ENCODE results near the gene NDC1.
A peak's percentile ranks its signal among the peaks of the same experiment; 100 is the strongest.

The NDC1 gene

GRCh38 chr1:53810497-53810896 lies 27.6 kb downstream of the NDC1 start:
- no peak for TF ChIP-seq GATA1 (IDR thresholded peaks at IDR 0.05; ENCODE audit: low read depth, low read length)
- no peak for TF ChIP-seq POLR2A (IDR thresholded peaks at IDR 0.05; ENCODE audit: low read length)
- DNase-seq, result no peak

GRCh38 chr1:53810007-53810406 lies 28.1 kb downstream of the NDC1 start:
- DNase-seq, result no peak
- TF ChIP-seq GATA1 (IDR thresholded peaks at IDR 0.05; ENCODE audit: low read depth, low read length), result no peak
- no peak for TF ChIP-seq POLR2A (IDR thresholded peaks at IDR 0.05; ENCODE audit: low read length)

DNA sequence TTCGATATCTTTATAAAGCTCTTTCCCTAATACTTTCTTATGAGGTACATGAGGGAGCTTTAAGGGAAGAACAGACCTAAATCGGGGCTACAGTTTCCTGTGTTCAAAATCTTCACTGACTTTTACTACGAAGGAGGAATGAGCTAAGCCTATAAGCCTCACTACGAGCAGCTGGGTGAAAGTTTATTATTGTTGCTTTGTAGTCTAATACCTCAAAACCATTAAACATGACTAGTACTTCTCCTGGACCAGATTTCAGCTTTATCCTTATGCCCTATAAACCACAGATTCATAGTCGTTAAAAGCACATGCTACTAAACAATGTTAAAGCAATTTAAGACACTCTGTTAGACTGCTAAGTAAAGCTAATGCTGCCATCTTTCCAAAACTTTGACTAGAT lies 30.2 kb downstream of the NDC1 start:
- no peak for TF ChIP-seq POLR2A (IDR thresholded peaks at IDR 0.05; ENCODE audit: low read length)
- TF ChIP-seq GATA1 (IDR thresholded peaks at IDR 0.05; ENCODE audit: low read depth, low read length), result no peak
- no peak for DNase-seq

DNA sequence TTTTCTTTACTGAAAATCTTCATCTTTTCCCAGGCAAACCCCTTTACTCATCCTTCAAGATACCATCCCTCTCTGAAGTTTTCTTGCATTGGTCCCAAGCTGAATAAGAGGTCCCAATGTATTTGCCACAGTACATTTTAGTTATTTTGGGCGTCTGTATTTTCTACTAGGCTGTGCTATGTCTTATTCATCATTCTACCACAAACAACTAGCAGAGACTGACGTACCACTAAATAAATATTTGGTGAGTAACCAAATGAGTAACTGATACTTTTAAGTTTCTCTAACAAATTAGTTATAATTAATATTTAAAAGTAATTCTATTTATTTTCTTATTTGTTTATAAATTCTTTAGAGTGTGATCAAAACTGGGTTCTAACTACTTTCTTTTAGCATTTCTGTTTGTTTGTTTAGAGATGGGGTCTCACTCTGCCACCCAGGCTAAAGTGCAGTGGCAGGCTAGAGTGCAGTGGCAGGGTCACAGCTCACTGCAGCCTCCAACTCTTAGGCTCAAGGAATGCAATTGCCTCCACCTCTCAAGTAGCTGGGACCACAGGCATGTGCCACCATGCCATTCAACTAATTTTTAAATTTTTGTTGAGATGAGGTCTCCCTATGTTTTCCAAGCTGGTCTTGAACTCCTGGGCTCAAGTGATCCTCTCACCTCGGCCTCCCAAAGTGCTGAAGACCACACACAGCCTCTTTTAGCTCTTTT lies 33.1 kb downstream of the NDC1 start:
- DNase-seq, result no peak
- TF ChIP-seq POLR2A (IDR thresholded peaks at IDR 0.05; ENCODE audit: low read length) (no peak), GATA1 (IDR thresholded peaks at IDR 0.05; ENCODE audit: low read depth, low read length) (no peak)

GRCh38 chr1:53804181-53804580 lies 33.9 kb downstream of the NDC1 start:
- DNase-seq, result no peak
- TF ChIP-seq POLR2A (IDR thresholded peaks at IDR 0.05; ENCODE audit: low read length) (no peak), GATA1 (IDR thresholded peaks at IDR 0.05; ENCODE audit: low read depth, low read length) (no peak)

- TF ChIP-seq POLR2A (IDR thresholded peaks at IDR 0.05; ENCODE audit: low read length), result no peak
- TF ChIP-seq GATA1 (IDR thresholded peaks at IDR 0.05; ENCODE audit: low read depth, low read length), result no peak
- DNase-seq, result no peak
These were observed 37.5 kb downstream of the NDC1 start for GRCh38 chr1:53800621-53801020.

GRCh38 chr1:53799141-53799540 lies 39.0 kb downstream of the NDC1 start:
- TF ChIP-seq GATA1 (IDR thresholded peaks at IDR 0.05; ENCODE audit: low read depth, low read length) (no peak), POLR2A (IDR thresholded peaks at IDR 0.05; ENCODE audit: low read length) (no peak)
- DNase-seq, result no peak

DNA sequence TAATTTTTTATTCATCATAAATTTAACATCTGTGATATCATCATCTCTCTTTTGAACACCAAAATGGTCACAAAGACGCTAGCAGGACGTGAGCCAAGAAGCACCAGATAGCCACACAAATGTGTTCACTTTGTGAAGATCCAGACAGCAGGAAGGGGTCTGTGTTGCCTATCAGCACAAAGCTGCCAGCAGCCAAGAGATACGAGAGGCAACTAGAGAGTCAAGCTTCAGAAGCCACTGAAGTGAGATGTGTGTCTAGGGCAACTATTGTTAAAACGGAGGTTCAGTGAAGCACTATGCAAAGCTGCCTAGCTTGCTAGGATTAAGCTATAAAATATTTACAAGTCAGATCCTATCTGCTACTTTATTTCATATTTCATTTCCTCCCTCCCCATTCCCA lies 45.3 kb downstream of the NDC1 start:
- no peak for DNase-seq

GRCh38 chr1:53787655-53788054 lies 50.4 kb downstream of the NDC1 start:
- TF ChIP-seq GATA1 (IDR thresholded peaks at IDR 0.05; ENCODE audit: low read depth, low read length) (no peak), POLR2A (IDR thresholded peaks at IDR 0.05; ENCODE audit: low read length) (no peak)

More for the DNA sequence above, 45.3 kb downstream of the NDC1 start:
- TF ChIP-seq POLR2A (IDR thresholded peaks at IDR 0.05; ENCODE audit: low read length) (no peak), GATA1 (IDR thresholded peaks at IDR 0.05; ENCODE audit: low read depth, low read length) (no peak)

DNA sequence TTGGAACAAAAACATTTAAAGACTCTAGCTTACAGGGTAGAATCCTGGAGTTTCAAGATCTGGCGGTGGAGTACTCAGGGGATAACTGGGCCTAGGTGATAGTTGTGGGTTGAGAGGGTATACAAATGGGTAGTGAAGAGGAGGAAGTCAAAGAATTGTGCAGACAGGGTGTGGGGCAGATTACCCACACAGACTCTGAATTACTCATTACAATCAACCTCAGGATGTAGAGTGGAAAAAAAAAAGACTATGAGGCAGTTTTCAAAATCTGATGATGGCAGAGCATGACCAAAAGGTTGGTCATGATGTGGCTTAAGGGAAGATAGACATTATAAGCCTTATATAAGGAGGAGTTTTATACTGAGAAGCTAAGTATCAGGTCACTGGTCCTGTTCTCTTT lies 55.0 kb downstream of the NDC1 start:
- TF ChIP-seq POLR2A (IDR thresholded peaks at IDR 0.05; ENCODE audit: low read length), result no peak
- no peak for TF ChIP-seq GATA1 (IDR thresholded peaks at IDR 0.05; ENCODE audit: low read depth, low read length)
- DNase-seq, result no peak

More at GRCh38 chr1:53787655-53788054, 50.4 kb downstream of the NDC1 start:
- no peak for DNase-seq

- no peak for TF ChIP-seq GATA1 (IDR thresholded peaks at IDR 0.05; ENCODE audit: low read depth, low read length)
- no peak for TF ChIP-seq POLR2A (IDR thresholded peaks at IDR 0.05; ENCODE audit: low read length)
- peak in 1 of 2 experiments; percentile 9 for DNase-seq
These were observed 56.4 kb downstream of the NDC1 start for GRCh38 chr1:53781654-53782053.

GRCh38 chr1:53777272-53777671 lies 60.8 kb downstream of the NDC1 start:
- DNase-seq, result no peak
- TF ChIP-seq POLR2A (IDR thresholded peaks at IDR 0.05; ENCODE audit: low read length), result no peak
- no peak for TF ChIP-seq GATA1 (IDR thresholded peaks at IDR 0.05; ENCODE audit: low read depth, low read length)

DNA sequence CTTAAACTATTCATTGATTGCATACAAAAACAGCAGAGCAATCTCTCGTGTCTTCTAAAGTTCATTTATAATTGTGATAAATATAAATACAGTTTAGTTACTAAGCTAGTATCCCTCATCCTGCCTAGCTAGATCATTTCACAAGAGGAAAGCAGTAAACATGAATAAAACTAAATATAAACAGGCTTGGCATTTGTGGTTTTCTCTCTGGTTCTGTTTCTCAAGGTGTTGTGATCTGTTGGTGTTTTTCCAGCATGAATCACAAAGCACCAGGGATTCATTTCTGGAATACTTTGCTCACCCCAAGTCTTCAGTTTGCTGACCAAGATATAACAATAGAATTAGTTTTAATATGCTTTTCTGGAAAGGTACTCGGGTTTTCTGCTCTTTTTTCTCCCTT lies 66.4 kb downstream of the NDC1 start:
- TF ChIP-seq POLR2A (IDR thresholded peaks at IDR 0.05; ENCODE audit: low read length) (no peak), GATA1 (IDR thresholded peaks at IDR 0.05; ENCODE audit: low read depth, low read length) (no peak)
- no peak for DNase-seq

DNA sequence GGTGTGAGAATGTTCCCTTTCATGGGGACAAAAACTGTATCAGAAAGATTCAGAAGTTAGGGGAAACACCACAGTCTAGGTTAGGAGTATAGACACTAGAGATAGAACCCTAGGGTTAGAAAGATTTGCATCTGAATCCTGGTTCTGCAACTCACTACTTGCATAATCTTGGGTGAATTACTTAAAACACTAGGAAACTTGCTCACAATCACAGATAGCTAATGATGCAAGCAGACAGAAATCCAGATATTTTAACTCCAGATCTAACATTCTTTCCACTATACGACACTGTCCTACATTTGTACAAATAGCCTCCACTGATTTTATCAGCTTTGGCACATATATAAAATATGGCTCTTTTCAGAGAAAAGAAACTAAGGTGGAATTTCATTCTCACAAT lies 68.3 kb downstream of the NDC1 start:
- TF ChIP-seq POLR2A (IDR thresholded peaks at IDR 0.05; ENCODE audit: low read length) (no peak), GATA1 (IDR thresholded peaks at IDR 0.05; ENCODE audit: low read depth, low read length) (no peak)
- DNase-seq, result no peak

- TF ChIP-seq GATA1 (IDR thresholded peaks at IDR 0.05; ENCODE audit: low read depth, low read length), result no peak
- TF ChIP-seq POLR2A (IDR thresholded peaks at IDR 0.05; ENCODE audit: low read length), result no peak
- no peak for DNase-seq
These were observed 68.9 kb downstream of the NDC1 start for GRCh38 chr1:53769184-53769583.
